GM19023 (cell line): ENCODE measurements around the gene MORN4.
"Not testable (repeated sequence)": the region's sequence is repeated elsewhere in the genome, so short reads cannot be mapped to it uniquely, and the experiment has no call there.

ENCODE experiments used
- ATAC-seq: cut with Tn5 transposase; IDR thresholded peaks from one replicate; pipeline ENCODE4 v1.9.1; 2021; ENCODE audit warnings: mild to moderate bottlenecking, moderate library complexity; ENCODE audit not compliant: unreplicated experiment

The MORN4 gene

GRCh38 chr10:97642471-97643159 lies 9.3 kb upstream of the MORN4 start:
- ATAC-seq, result not testable (repeated sequence)

- peak; percentile 12 for ATAC-seq
Observed at GRCh38 chr10:97640868-97641811, 7.8 kb upstream of the MORN4 start.

- peak; percentile 99 for ATAC-seq
Observed at GRCh38 chr10:97640174-97640867, 7.0 kb upstream of the MORN4 start, which contains the start of gene PI4K2A. PI4K2A (plus strand) TSS chr10:97640671; CDS start chr10:97640743, 72 bp downstream.

GRCh38 chr10:97639090-97639489 lies 5.8 kb upstream of the MORN4 start:
- not testable (repeated sequence) for ATAC-seq

GRCh38 chr10:97635577-97635976 lies 2.3 kb upstream of the MORN4 start:
- ATAC-seq, result no peak

GRCh38 chr10:97633921-97634320 lies 621 bp upstream of the MORN4 start:
- ATAC-seq, result no peak

GRCh38 chr10:97631098-97631497 lies 2.2 kb downstream of the MORN4 start:
- ATAC-seq, result no peak

GRCh38 chr10:97629289-97629688 lies 4.0 kb downstream of the MORN4 start:
- no peak for ATAC-seq

GRCh38 chr10:97628228-97628627 lies 5.1 kb downstream of the MORN4 start:
- ATAC-seq, result no peak

GRCh38 chr10:97627731-97628130 lies 5.6 kb downstream of the MORN4 start:
- no peak for ATAC-seq

- ATAC-seq, result no peak
Observed at GRCh38 chr10:97623277-97623676, 10.0 kb downstream of the MORN4 start.

- ATAC-seq, result no peak
Observed at GRCh38 chr10:97618733-97619132, 14.6 kb downstream of the MORN4 start.

GRCh38 chr10:97618285-97618684 lies 15.0 kb downstream of the MORN4 start:
- ATAC-seq, result no peak

- ATAC-seq, result no peak
Observed at GRCh38 chr10:97612386-97612785, 20.9 kb downstream of the MORN4 start.

- no peak for ATAC-seq
Observed at GRCh38 chr10:97611473-97611872, 21.8 kb downstream of the MORN4 start.

GRCh38 chr10:97608991-97609561 lies 24.2 kb downstream of the MORN4 start:
- no peak for ATAC-seq

- ATAC-seq, result no peak
Observed at GRCh38 chr10:97607095-97607636, 26.1 kb downstream of the MORN4 start.

- no peak for ATAC-seq
Observed at GRCh38 chr10:97601268-97602215, 31.8 kb downstream of the MORN4 start.

- ATAC-seq, result no peak
Observed at GRCh38 chr10:97600616-97601015, 32.7 kb downstream of the MORN4 start.

- no peak for ATAC-seq
Observed at GRCh38 chr10:97599272-97599619, 34.1 kb downstream of the MORN4 start.
